GM12878 (cell line): ENCODE results near the gene KRT7. TPM values are rescaled to one million over a fixed set of nuclear protein-coding genes. Genes with fewer than 3 reads are reported as not detected.

Experiments
- ATAC-seq: fragments of 200-7000 bp; cut with Tn5 transposase; 3 replicates; pipeline ENCODE4 v1.9.1; 2020; ENCODE audit warnings: mild to moderate bottlenecking, moderate library complexity
- BruUV-seq: library from RNA; stranded (reverse); fragments of 400-500 nt; replicated peaks from 2 replicates; lab custom pipeline; 2021; lab: Mats Ljungman, UMichigan
- CTCF ChIA-PET: fragments of 300-600 bp; sonication (Branson Sonifier 250); formaldehyde crosslinking; extraction: SDS; loops from one replicate; lab custom pipeline; 2021; ENCODE audit warnings: inconsistent platforms; lab: Yijun Ruan, JAX
- POLR2A ChIA-PET: fragments of 350-600 bp; formaldehyde crosslinking; extraction: SDS; loops from one replicate; lab custom pipeline; 2021; ENCODE audit warnings: inconsistent platforms; lab: Charles Lee
- RAD21 ChIA-PET: fragments of 300-600 bp; sonication (Branson Sonifier 250); formaldehyde crosslinking; loops from one replicate; lab custom pipeline; 2023; ENCODE audit warnings: antibody characterized with exemption; ENCODE audit not compliant: unreplicated experiment; lab: Charles Lee
- SMC1A ChIA-PET: fragments of 300-600 bp; sonication (Branson Sonifier 250); formaldehyde crosslinking; loops from one replicate; lab custom pipeline; 2023; ENCODE audit not compliant: unreplicated experiment, uncharacterized antibody; lab: Charles Lee
- DNase-seq: peaks from one replicate; pipeline ENCODE4 v3.0.0-alpha.2; 2011; ENCODE audit warnings: low read depth, low spot score
- FAIRE-seq: peaks from 3 replicates; lab custom pipeline; 2011; peaks lifted over from hg19 to GRCh38; lab: Jason Lieb, UNC
- H2AFZ ChIP-seq: 2 replicates; pipeline ENCODE4 v1.6.0; 2011; ENCODE audit warnings: low read depth, low read length, control low read depth; ENCODE audit not compliant: control insufficient read depth
- H3K27ac ChIP-seq: 2 replicates; pipeline ENCODE4 v1.5.1; 2011; ENCODE audit warnings: control low read depth; ENCODE audit not compliant: control insufficient read depth, insufficient read depth
- H3K27me3 ChIP-seq, 2 experiments: replicated peaks in 1 of 2; 2 replicates each; pipeline versions ENCODE4 v1.6.0 to v1.6.1; 2011; ENCODE audit warnings: low read length in 1 of 2; ENCODE audit not compliant: control insufficient read depth in 2 of 2, insufficient read depth in 2 of 2
- H3K36me3 ChIP-seq, 2 experiments: 2 replicates each; pipeline ENCODE4 v1.5.1; 2011; ENCODE audit warnings: low read length in 1 of 2; ENCODE audit not compliant: control insufficient read depth in 2 of 2, insufficient read depth in 2 of 2
- H3K4me1 ChIP-seq: 2 replicates; pipeline ENCODE4 v1.6.1; 2011; ENCODE audit warnings: mild to moderate bottlenecking, low read length, moderate library complexity, mixed read lengths; ENCODE audit not compliant: control insufficient read depth, insufficient read depth
- H3K4me2 ChIP-seq: 2 replicates; pipeline ENCODE4 v1.6.0; 2011; ENCODE audit warnings: control low read depth; ENCODE audit not compliant: control insufficient read depth, insufficient read depth
- H3K4me3 ChIP-seq: fragments of 200-600 bp; sonication (generic); 2 replicates; pipeline ENCODE4 v1.5.1; 2016
- H3K79me2 ChIP-seq: 2 replicates; pipeline ENCODE4 v1.6.0; 2011; ENCODE audit warnings: low read length; ENCODE audit not compliant: control insufficient read depth, insufficient read depth
- H3K9ac ChIP-seq: 2 replicates; pipeline ENCODE4 v1.8.0; 2011; ENCODE audit warnings: low read length, control low read depth, mixed read lengths; ENCODE audit not compliant: control insufficient read depth, insufficient read depth
- H3K9me3 ChIP-seq: replicated peaks from 3 replicates; pipeline ENCODE4 v1.5.1; 2011; ENCODE audit warnings: mild to moderate bottlenecking, low read length; ENCODE audit not compliant: control insufficient read depth, insufficient read depth
- H4K20me1 ChIP-seq: 2 replicates; pipeline ENCODE4 v1.6.0; 2011; ENCODE audit not compliant: control insufficient read depth, insufficient read depth
- HDGF ChIP-seq: fragments of 450-650 bp; IDR thresholded peaks from 2 replicates; pipeline ENCODE4 v1.6.1; 2016; ENCODE audit warnings: antibody characterized with exemption
- MEF2A ChIP-seq: IDR thresholded peaks from 2 replicates; pipeline ENCODE4 v1.6.1; 2011; ENCODE audit warnings: low read depth, mild to moderate bottlenecking, low read length, moderate library complexity; ENCODE audit not compliant: insufficient read depth
- NFIC ChIP-seq: IDR thresholded peaks from 2 replicates; pipeline ENCODE4 v1.6.1; 2012; ENCODE audit warnings: low read depth, mild to moderate bottlenecking, inconsistent platforms, low read length, moderate library complexity
- NR2F1 ChIP-seq: fragments of 450-650 bp; conservative IDR thresholded peaks from 2 replicates; pipeline ENCODE4 v1.6.1; 2017; ENCODE audit warnings: mild to moderate bottlenecking
- POLR2AphosphoS5 ChIP-seq: IDR thresholded peaks from 2 replicates; pipeline ENCODE4 v1.6.1; 2011; ENCODE audit warnings: mild to moderate bottlenecking, low read length, inconsistent platforms
- POU2F2 ChIP-seq: IDR thresholded peaks from 3 replicates; pipeline ENCODE4 v1.6.1; 2011; ENCODE audit warnings: low read depth, mild to moderate bottlenecking, low read length, borderline replicate concordance
- RAD51 ChIP-seq: fragments of 450-650 bp; IDR thresholded peaks from 2 replicates; pipeline ENCODE4 v1.6.1; 2016; ENCODE audit warnings: moderate library complexity, mild to moderate bottlenecking, inconsistent platforms
- RUNX3 ChIP-seq: IDR thresholded peaks from 2 replicates; pipeline ENCODE4 v1.6.1; 2012; ENCODE audit warnings: low read length, inconsistent platforms
- ZNF217 ChIP-seq: fragments of 450-650 bp; IDR thresholded peaks from 2 replicates; pipeline ENCODE4 v1.6.1; 2017; ENCODE audit warnings: antibody characterized with exemption, mild to moderate bottlenecking
- WGBS: methylation state at CpG from one replicate; pipeline ENCODE4 v1.1.6; 2016; ENCODE audit warnings: low lambda C conversion rate; ENCODE audit not compliant: insufficient replicate concordance, insufficient coverage; ENCODE audit errors: missing lambda C conversion rate; 5-methylcytosine and 5-hydroxymethylcytosine counted together
- in situ Hi-C: fragments of 300-500 bp; cut with MboI; formaldehyde crosslinking; loops from 9 replicates; pipeline ENCODE4 v1.14.3; 2018; ENCODE audit warnings: mixed read lengths
- intact Hi-C: fragments of 100-400 bp; cut with micrococcal nuclease; formaldehyde crosslinking; loops from one replicate; pipeline ENCODE4 v1.14.2; 2022; ENCODE audit not compliant: unreplicated experiment
- polyA plus RNA-seq, 11 experiments: library from polyadenylated mRNA; depleted of rRNA in 4 of 11; unstranded in 6 of 11; stranded (reverse) in 5 of 11; fragments of >200 nt; fragmentation: Nextera tagmentation in 4 of 11; fragmentation: Illumina TruSeq in 1 of 11; extraction: Ambion mirVana in 4 of 11; extraction: Trizol in 1 of 11; gene quantifications; 1 replicate in 1 of 11; 2 replicates in 10 of 11; pipeline versions ENCODE4 v1.2.1 to v1.2.3, GENCODE V29; 2011 to 2016; ENCODE audit warnings: inconsistent platforms in 2 of 11, missing spikeins in 2 of 11, low read depth in 1 of 11
- total RNA-seq, 4 experiments: library from RNA; depleted of rRNA in 3 of 4; stranded (reverse); fragments of >200 nt in 3 of 4; fragmentation: Illumina TruSeq in 1 of 4; extraction: Trizol in 1 of 4; gene quantifications; 2 replicates each; pipeline versions ENCODE4 v1.2.1 to v1.2.3, GENCODE V29; 2013 to 2021
- TF ChIP-seq, protein P1 (sequence below): fragments of 150-350 bp; IDR thresholded peaks from 2 replicates; pipeline ENCODE4 v1.6.1; 2016; ENCODE audit warnings: low read depth, low read length
- TF ChIP-seq, protein P2 (sequence below): IDR thresholded peaks from 2 replicates; pipeline ENCODE4 v1.6.1; 2012; ENCODE audit warnings: low read depth, low read length, improper control_type of control experiment
- TF ChIP-seq, protein P3 (sequence below): IDR thresholded peaks from 2 replicates; pipeline ENCODE4 v1.6.1; 2012; ENCODE audit warnings: low read depth, low read length, improper control_type of control experiment
- TF ChIP-seq, protein P4 (sequence below): IDR thresholded peaks from 2 replicates; pipeline ENCODE4 v1.6.1; 2011; ENCODE audit warnings: borderline replicate concordance, low read depth, mild to moderate bottlenecking, moderate library complexity, low read length; ENCODE audit not compliant: insufficient read depth, poor library complexity, severe bottlenecking
- TF ChIP-seq, protein P5 (sequence below): IDR thresholded peaks from 2 replicates; pipeline ENCODE4 v1.6.1; 2012; ENCODE audit warnings: low read depth, low read length, improper control_type of control experiment

KRT7 gene
- total and polyA plus RNA-seq, 10 of the 15 experiments (the other 5 are each of a cell fraction or from before 2014, with no cell fraction given): 0.90 to 18.7 (median 4.8) TPM

DNA sequence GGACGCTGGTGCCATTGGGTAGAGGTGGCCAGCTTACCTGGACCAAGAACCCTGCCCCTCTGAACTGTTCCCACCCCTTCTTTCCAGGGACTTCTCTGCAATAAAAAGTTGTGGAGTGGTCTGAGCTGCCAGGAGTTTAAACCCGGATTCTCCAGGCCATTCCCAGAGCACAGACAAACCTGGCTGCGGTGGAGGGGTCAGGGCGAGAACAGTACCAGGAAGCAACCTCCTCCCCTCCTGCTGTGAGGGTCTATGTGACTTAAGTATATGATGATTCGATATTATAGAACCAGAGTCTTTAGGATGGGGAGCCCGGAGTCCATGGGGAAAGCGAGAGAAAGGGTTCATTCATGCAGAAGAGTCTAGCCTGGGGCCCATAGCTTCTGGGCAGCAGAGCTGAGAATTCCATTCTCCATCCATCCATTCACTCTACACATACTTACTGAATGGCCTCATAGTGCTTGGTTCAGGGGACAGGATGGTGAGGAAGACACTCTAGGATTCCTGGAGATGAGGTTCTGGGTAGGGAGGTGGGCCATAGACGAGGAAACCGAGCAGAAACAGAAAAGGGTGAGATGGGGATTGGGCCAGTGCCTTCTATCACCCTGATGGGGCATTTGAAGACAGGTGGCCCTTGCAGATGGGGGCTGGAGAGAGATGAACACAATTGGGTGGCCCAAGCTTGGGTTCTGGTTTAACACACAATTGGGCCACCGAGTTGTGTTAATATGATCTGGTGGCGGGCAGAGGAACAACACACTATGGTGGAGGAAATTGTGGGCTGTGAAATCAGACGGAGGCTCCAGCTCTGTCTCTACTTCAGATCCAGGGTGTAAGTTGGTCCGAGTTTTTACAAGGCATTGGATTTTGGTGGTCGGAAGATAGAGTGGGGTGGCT lies 46.6 kb downstream of the KRT7 start:
- in situ Hi-C loops: no loop called here
- no peak for DNase-seq
- POLR2A ChIA-PET: interaction anchor here (1.3 kb wide), 1 partner anchor 35 kb away, joined by 8 read pairs; no protein-coding TSS in a partner anchor
- Histone ChIP-seq H4K20me1 (no peaks in the 10 kb centered on the region), H3K79me2 (no peaks in the 10 kb centered on the region), H3K9me3 (no peaks in the 10 kb centered on the region), H3K27me3 (peaks cover 3% of the 10 kb centered on the region in 2 experiments; a peak in 2 of 4 replicates), H3K4me2 (no peak overlapping the region), H3K36me3 (no peaks in the 10 kb centered on the region), H3K4me1 (no peaks in the 10 kb centered on the region), H3K27ac (no peak overlapping the region)
- FAIRE-seq: no peak
- RAD21 ChIA-PET: interaction anchor here (0.8 to 2.2 kb wide), 8 partner anchors 30 to 67 kb away, joined by 3 to 24 read pairs (median 6); no protein-coding TSS in a partner anchor
- SMC1A ChIA-PET: interaction anchor here (0.7 to 1.8 kb wide), 9 partner anchors 29 to 125 kb away, joined by 3 to 7 read pairs (median 4); no protein-coding TSS in a partner anchor
- 49% methylated on average over 14 of the region's 14 CpGs for WGBS
- TF ChIP-seq, protein P1, sequence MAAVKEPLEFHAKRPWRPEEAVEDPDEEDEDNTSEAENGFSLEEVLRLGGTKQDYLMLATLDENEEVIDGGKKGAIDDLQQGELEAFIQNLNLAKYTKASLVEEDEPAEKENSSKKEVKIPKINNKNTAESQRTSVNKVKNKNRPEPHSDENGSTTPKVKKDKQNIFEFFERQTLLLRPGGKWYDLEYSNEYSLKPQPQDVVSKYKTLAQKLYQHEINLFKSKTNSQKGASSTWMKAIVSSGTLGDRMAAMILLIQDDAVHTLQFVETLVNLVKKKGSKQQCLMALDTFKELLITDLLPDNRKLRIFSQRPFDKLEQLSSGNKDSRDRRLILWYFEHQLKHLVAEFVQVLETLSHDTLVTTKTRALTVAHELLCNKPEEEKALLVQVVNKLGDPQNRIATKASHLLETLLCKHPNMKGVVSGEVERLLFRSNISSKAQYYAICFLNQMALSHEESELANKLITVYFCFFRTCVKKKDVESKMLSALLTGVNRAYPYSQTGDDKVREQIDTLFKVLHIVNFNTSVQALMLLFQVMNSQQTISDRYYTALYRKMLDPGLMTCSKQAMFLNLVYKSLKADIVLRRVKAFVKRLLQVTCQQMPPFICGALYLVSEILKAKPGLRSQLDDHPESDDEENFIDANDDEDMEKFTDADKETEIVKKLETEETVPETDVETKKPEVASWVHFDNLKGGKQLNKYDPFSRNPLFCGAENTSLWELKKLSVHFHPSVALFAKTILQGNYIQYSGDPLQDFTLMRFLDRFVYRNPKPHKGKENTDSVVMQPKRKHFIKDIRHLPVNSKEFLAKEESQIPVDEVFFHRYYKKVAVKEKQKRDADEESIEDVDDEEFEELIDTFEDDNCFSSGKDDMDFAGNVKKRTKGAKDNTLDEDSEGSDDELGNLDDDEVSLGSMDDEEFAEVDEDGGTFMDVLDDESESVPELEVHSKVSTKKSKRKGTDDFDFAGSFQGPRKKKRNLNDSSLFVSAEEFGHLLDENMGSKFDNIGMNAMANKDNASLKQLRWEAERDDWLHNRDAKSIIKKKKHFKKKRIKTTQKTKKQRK: no peak
- TF ChIP-seq RUNX3: no peak
- TF ChIP-seq, protein P2, sequence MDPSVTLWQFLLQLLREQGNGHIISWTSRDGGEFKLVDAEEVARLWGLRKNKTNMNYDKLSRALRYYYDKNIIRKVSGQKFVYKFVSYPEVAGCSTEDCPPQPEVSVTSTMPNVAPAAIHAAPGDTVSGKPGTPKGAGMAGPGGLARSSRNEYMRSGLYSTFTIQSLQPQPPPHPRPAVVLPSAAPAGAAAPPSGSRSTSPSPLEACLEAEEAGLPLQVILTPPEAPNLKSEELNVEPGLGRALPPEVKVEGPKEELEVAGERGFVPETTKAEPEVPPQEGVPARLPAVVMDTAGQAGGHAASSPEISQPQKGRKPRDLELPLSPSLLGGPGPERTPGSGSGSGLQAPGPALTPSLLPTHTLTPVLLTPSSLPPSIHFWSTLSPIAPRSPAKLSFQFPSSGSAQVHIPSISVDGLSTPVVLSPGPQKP: no peak
- TF ChIP-seq POU2F2: no peak
- TF ChIP-seq RAD51: no peak
- no peak for TF ChIP-seq NFIC
- TF ChIP-seq, protein P3, sequence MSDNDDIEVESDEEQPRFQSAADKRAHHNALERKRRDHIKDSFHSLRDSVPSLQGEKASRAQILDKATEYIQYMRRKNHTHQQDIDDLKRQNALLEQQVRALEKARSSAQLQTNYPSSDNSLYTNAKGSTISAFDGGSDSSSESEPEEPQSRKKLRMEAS: no peak
- no peak for TF ChIP-seq POLR2AphosphoS5
- no peak for TF ChIP-seq MEF2A
- TF ChIP-seq, protein P4, sequence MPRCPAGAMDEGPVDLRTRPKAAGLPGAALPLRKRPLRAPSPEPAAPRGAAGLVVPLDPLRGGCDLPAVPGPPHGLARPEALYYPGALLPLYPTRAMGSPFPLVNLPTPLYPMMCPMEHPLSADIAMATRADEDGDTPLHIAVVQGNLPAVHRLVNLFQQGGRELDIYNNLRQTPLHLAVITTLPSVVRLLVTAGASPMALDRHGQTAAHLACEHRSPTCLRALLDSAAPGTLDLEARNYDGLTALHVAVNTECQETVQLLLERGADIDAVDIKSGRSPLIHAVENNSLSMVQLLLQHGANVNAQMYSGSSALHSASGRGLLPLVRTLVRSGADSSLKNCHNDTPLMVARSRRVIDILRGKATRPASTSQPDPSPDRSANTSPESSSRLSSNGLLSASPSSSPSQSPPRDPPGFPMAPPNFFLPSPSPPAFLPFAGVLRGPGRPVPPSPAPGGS: no peak
- TF ChIP-seq ZNF217: no peak
- TF ChIP-seq, protein P5, sequence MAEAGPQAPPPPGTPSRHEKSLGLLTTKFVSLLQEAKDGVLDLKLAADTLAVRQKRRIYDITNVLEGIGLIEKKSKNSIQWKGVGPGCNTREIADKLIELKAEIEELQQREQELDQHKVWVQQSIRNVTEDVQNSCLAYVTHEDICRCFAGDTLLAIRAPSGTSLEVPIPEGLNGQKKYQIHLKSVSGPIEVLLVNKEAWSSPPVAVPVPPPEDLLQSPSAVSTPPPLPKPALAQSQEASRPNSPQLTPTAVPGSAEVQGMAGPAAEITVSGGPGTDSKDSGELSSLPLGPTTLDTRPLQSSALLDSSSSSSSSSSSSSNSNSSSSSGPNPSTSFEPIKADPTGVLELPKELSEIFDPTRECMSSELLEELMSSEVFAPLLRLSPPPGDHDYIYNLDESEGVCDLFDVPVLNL: no peak
- TF ChIP-seq HDGF: no peak
- TF ChIP-seq NR2F1: no peak
- TF ChIP-seq, all 136 proteins: peak for 0
- BruUV-seq: no TSS peak
- intact Hi-C loops: loop anchor here (1.0 kb wide), 1 partner anchor 48 kb away; no protein-coding TSS in a partner anchor
- no peak overlapping the region for H3K9ac ChIP-seq
- H2AFZ ChIP-seq: no peak overlapping the region
- CTCF ChIA-PET: interaction anchor here (0.6 to 6.4 kb wide), 38 partner anchors 7 to 657 kb away, joined by 3 to 84 read pairs (median 4); partner anchors contain the start of gene KRT81
- no peak for ATAC-seq
- no peak overlapping the region for H3K4me3 ChIP-seq
